ENCODE data around the gene HMGCS1.

DNA sequence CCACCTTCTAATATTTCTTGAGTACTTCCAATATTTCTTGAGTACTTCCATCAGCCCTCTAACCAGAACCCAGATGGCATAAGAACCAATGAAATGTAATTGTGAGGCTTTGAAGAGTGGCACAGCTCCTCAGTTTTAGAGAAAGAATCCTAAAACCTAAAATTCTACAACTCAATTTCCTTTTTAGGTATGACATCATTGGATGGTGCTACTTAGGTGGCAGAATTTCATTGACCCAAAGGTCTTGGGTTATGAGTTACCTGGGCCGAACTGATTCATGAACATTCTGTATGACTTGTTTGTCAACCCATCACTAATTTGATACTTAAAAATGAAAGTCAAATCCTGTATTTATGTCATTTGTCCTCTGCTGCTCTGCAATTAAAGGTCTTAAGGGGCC, 13.1 kb downstream of the HMGCS1 start:
- TF ChIP-seq EZH2 (IDR thresholded peaks at IDR 0.05; ENCODE audit: insufficient read depth, poor library complexity, severe bottlenecking) (no peak), EZH2phosphoT487 (IDR thresholded peaks at IDR 0.05; ENCODE audit: insufficient read depth, low read depth) (no peak)

Data from GM23248 (cell line).